ENCODE results near the gene TLE1.
"Not testable (repeated sequence)": the region's sequence is repeated elsewhere in the genome, so short reads cannot be mapped to it uniquely, and the experiment has no call there.

The TLE1 gene

GRCh38 chr9:81622471-81623255, 66.7 kb downstream of the TLE1 start:
- no peak for DNase-seq (ENCODE audit: low read depth in 2 of 2)

- DNase-seq (ENCODE audit: low read depth in 2 of 2) = no peak
Measured at GRCh38 chr9:81621785-81622259, 67.5 kb downstream of the TLE1 start.

GRCh38 chr9:81621118-81621517, 68.2 kb downstream of the TLE1 start:
- DNase-seq (ENCODE audit: low read depth in 2 of 2) = no peak

- no peak for DNase-seq (ENCODE audit: low read depth in 2 of 2)
Measured at GRCh38 chr9:81620002-81620390, 69.4 kb downstream of the TLE1 start.

- no peak for DNase-seq (ENCODE audit: low read depth in 2 of 2)
Measured at GRCh38 chr9:81619353-81620001, 69.9 kb downstream of the TLE1 start.

- no peak for DNase-seq (ENCODE audit: low read depth in 2 of 2)
Measured at GRCh38 chr9:81618923-81619322, 70.4 kb downstream of the TLE1 start.

- no peak for DNase-seq (ENCODE audit: low read depth in 2 of 2)
Measured at GRCh38 chr9:81616141-81616540, 73.2 kb downstream of the TLE1 start.

- no peak for DNase-seq (ENCODE audit: low read depth in 2 of 2)
Measured at GRCh38 chr9:81614335-81614734, 75.0 kb downstream of the TLE1 start.

GRCh38 chr9:81613002-81613812, 76.1 kb downstream of the TLE1 start:
- no peak for DNase-seq (ENCODE audit: low read depth in 2 of 2)

GRCh38 chr9:81611664-81612063, 77.7 kb downstream of the TLE1 start:
- DNase-seq (ENCODE audit: low read depth in 2 of 2) = no peak

- no peak for DNase-seq (ENCODE audit: low read depth in 2 of 2)
Measured at GRCh38 chr9:81610740-81611107, 78.6 kb downstream of the TLE1 start.

GRCh38 chr9:81609782-81610739, 79.3 kb downstream of the TLE1 start:
- no peak for DNase-seq (ENCODE audit: low read depth in 2 of 2)

GRCh38 chr9:81608289-81608657, 81.1 kb downstream of the TLE1 start:
- DNase-seq (ENCODE audit: low read depth in 2 of 2) = no peak

- DNase-seq (ENCODE audit: low read depth in 2 of 2) = no peak
Measured at GRCh38 chr9:81607593-81608288, 81.6 kb downstream of the TLE1 start.

GRCh38 chr9:81606261-81606660, 83.1 kb downstream of the TLE1 start:
- not testable (repeated sequence) for DNase-seq (ENCODE audit: low read depth in 2 of 2)

GRCh38 chr9:81605170-81605670, 84.1 kb downstream of the TLE1 start:
- DNase-seq (ENCODE audit: low read depth in 2 of 2) = no peak

- no peak for DNase-seq (ENCODE audit: low read depth in 2 of 2)
Measured at GRCh38 chr9:81604306-81605169, 84.8 kb downstream of the TLE1 start.

- DNase-seq (ENCODE audit: low read depth in 2 of 2) = no peak
Measured at GRCh38 chr9:81602887-81603680, 86.3 kb downstream of the TLE1 start.

Measured in stimulated activated CD4-positive, alpha-beta T cell treated with anti-CD3 and anti-CD28 coated beads, Interleukin-1b, Interleukin-23, amount 100 ng/mL, for 1 hour (primary cell).